ENCODE data around the gene TMEM229A. TPM values are rescaled to one million over a fixed set of nuclear protein-coding genes. Genes with fewer than 3 reads are reported as not detected.

Gene TMEM229A
- total RNA-seq, 1 experiment from 2014 or later: 0.74 TPM

DNA sequence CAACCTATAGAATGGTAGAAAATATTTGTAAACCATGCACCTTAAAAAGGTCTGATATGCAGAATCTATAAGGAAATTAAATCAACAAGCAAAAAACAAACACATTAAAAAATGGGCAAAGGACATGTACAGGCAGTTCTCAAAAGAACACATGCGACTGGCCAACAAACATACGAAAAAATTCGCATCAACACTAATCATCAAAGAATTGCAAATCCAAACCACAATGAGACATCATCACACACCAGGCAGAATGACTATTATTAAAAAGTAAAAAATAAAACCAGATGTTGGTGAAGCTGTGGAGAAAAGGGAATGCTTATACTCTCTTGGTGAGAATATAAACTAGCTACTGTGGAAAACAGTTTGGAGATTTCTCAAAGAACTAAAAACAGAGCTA, 33.2 kb downstream of the TMEM229A start:
- POLR2A ChIA-PET: no interaction called here
- no peak for ATAC-seq
- H3K27ac Mint-ChIP-seq: no peak overlapping the region
- peaks cover 20% of the 10 kb centered on the region for H3K9me3 Mint-ChIP-seq
- no peaks in the 10 kb centered on the region for H3K27me3 Mint-ChIP-seq (ENCODE audit: low read depth)
- H3K4me1 Mint-ChIP-seq: peaks cover 11% of the 10 kb centered on the region
- TF ChIP-seq, protein P1, sequence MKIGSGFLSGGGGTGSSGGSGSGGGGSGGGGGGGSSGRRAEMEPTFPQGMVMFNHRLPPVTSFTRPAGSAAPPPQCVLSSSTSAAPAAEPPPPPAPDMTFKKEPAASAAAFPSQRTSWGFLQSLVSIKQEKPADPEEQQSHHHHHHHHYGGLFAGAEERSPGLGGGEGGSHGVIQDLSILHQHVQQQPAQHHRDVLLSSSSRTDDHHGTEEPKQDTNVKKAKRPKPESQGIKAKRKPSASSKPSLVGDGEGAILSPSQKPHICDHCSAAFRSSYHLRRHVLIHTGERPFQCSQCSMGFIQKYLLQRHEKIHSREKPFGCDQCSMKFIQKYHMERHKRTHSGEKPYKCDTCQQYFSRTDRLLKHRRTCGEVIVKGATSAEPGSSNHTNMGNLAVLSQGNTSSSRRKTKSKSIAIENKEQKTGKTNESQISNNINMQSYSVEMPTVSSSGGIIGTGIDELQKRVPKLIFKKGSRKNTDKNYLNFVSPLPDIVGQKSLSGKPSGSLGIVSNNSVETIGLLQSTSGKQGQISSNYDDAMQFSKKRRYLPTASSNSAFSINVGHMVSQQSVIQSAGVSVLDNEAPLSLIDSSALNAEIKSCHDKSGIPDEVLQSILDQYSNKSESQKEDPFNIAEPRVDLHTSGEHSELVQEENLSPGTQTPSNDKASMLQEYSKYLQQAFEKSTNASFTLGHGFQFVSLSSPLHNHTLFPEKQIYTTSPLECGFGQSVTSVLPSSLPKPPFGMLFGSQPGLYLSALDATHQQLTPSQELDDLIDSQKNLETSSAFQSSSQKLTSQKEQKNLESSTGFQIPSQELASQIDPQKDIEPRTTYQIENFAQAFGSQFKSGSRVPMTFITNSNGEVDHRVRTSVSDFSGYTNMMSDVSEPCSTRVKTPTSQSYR (CRISPR knock-in tag; IDR thresholded peaks at IDR 0.05): no peak
- TF ChIP-seq TEAD4 (CRISPR knock-in tag; IDR thresholded peaks at IDR 0.05): no peak
- TF ChIP-seq, protein P2, sequence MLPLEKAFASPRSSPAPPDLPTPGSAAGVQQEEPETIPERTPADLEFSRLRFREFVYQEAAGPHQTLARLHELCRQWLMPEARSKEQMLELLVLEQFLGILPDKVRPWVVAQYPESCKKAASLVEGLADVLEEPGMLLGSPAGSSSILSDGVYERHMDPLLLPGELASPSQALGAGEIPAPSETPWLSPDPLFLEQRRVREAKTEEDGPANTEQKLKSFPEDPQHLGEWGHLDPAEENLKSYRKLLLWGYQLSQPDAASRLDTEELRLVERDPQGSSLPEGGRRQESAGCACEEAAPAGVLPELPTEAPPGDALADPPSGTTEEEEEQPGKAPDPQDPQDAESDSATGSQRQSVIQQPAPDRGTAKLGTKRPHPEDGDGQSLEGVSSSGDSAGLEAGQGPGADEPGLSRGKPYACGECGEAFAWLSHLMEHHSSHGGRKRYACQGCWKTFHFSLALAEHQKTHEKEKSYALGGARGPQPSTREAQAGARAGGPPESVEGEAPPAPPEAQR (CRISPR knock-in tag; IDR thresholded peaks at IDR 0.05): no peak
- TF ChIP-seq, protein P3, sequence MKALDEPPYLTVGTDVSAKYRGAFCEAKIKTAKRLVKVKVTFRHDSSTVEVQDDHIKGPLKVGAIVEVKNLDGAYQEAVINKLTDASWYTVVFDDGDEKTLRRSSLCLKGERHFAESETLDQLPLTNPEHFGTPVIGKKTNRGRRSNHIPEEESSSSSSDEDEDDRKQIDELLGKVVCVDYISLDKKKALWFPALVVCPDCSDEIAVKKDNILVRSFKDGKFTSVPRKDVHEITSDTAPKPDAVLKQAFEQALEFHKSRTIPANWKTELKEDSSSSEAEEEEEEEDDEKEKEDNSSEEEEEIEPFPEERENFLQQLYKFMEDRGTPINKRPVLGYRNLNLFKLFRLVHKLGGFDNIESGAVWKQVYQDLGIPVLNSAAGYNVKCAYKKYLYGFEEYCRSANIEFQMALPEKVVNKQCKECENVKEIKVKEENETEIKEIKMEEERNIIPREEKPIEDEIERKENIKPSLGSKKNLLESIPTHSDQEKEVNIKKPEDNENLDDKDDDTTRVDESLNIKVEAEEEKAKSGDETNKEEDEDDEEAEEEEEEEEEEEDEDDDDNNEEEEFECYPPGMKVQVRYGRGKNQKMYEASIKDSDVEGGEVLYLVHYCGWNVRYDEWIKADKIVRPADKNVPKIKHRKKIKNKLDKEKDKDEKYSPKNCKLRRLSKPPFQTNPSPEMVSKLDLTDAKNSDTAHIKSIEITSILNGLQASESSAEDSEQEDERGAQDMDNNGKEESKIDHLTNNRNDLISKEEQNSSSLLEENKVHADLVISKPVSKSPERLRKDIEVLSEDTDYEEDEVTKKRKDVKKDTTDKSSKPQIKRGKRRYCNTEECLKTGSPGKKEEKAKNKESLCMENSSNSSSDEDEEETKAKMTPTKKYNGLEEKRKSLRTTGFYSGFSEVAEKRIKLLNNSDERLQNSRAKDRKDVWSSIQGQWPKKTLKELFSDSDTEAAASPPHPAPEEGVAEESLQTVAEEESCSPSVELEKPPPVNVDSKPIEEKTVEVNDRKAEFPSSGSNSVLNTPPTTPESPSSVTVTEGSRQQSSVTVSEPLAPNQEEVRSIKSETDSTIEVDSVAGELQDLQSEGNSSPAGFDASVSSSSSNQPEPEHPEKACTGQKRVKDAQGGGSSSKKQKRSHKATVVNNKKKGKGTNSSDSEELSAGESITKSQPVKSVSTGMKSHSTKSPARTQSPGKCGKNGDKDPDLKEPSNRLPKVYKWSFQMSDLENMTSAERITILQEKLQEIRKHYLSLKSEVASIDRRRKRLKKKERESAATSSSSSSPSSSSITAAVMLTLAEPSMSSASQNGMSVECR (CRISPR knock-in tag; IDR thresholded peaks at IDR 0.05; ENCODE audit: borderline replicate concordance): no peak
- TF ChIP-seq, protein P4, sequence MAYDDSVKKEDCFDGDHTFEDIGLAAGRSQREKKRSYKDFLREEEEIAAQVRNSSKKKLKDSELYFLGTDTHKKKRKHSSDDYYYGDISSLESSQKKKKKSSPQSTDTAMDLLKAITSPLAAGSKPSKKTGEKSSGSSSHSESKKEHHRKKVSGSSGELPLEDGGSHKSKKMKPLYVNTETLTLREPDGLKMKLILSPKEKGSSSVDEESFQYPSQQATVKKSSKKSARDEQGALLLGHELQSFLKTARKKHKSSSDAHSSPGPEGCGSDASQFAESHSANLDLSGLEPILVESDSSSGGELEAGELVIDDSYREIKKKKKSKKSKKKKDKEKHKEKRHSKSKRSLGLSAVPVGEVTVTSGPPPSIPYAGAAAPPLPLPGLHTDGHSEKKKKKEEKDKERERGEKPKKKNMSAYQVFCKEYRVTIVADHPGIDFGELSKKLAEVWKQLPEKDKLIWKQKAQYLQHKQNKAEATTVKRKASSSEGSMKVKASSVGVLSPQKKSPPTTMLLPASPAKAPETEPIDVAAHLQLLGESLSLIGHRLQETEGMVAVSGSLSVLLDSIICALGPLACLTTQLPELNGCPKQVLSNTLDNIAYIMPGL (CRISPR knock-in tag; IDR thresholded peaks at IDR 0.05): no peak
- no peak for TF ChIP-seq SP1 (CRISPR knock-in tag; conservative IDR thresholded peaks at IDR 0.05)
- TF ChIP-seq, protein P5, sequence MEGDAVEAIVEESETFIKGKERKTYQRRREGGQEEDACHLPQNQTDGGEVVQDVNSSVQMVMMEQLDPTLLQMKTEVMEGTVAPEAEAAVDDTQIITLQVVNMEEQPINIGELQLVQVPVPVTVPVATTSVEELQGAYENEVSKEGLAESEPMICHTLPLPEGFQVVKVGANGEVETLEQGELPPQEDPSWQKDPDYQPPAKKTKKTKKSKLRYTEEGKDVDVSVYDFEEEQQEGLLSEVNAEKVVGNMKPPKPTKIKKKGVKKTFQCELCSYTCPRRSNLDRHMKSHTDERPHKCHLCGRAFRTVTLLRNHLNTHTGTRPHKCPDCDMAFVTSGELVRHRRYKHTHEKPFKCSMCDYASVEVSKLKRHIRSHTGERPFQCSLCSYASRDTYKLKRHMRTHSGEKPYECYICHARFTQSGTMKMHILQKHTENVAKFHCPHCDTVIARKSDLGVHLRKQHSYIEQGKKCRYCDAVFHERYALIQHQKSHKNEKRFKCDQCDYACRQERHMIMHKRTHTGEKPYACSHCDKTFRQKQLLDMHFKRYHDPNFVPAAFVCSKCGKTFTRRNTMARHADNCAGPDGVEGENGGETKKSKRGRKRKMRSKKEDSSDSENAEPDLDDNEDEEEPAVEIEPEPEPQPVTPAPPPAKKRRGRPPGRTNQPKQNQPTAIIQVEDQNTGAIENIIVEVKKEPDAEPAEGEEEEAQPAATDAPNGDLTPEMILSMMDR (IDR thresholded peaks at IDR 0.05): no peak
- TF ChIP-seq SOX15 (CRISPR knock-in tag; IDR thresholded peaks at IDR 0.05): no peak
- TF ChIP-seq, protein P6, sequence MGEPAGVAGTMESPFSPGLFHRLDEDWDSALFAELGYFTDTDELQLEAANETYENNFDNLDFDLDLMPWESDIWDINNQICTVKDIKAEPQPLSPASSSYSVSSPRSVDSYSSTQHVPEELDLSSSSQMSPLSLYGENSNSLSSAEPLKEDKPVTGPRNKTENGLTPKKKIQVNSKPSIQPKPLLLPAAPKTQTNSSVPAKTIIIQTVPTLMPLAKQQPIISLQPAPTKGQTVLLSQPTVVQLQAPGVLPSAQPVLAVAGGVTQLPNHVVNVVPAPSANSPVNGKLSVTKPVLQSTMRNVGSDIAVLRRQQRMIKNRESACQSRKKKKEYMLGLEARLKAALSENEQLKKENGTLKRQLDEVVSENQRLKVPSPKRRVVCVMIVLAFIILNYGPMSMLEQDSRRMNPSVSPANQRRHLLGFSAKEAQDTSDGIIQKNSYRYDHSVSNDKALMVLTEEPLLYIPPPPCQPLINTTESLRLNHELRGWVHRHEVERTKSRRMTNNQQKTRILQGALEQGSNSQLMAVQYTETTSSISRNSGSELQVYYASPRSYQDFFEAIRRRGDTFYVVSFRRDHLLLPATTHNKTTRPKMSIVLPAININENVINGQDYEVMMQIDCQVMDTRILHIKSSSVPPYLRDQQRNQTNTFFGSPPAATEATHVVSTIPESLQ (CRISPR knock-in tag; IDR thresholded peaks at IDR 0.05): no peak
- TF ChIP-seq FOXP1 (CRISPR knock-in tag; IDR thresholded peaks at IDR 0.05; ENCODE audit: borderline replicate concordance): no peak
- TF ChIP-seq ESRRA (CRISPR knock-in tag; IDR thresholded peaks at IDR 0.05; ENCODE audit: borderline replicate concordance): no peak
- TF ChIP-seq ZBTB21 (CRISPR knock-in tag; IDR thresholded peaks at IDR 0.05; ENCODE audit: borderline replicate concordance): no peak
- TF ChIP-seq, protein P7, sequence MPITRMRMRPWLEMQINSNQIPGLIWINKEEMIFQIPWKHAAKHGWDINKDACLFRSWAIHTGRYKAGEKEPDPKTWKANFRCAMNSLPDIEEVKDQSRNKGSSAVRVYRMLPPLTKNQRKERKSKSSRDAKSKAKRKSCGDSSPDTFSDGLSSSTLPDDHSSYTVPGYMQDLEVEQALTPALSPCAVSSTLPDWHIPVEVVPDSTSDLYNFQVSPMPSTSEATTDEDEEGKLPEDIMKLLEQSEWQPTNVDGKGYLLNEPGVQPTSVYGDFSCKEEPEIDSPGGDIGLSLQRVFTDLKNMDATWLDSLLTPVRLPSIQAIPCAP (CRISPR knock-in tag; IDR thresholded peaks at IDR 0.05): no peak
- no peak for TF ChIP-seq ATF1 (CRISPR knock-in tag; IDR thresholded peaks at IDR 0.05)
- TF ChIP-seq RORB (CRISPR knock-in tag; IDR thresholded peaks at IDR 0.05): no peak
- TF ChIP-seq, protein P8, sequence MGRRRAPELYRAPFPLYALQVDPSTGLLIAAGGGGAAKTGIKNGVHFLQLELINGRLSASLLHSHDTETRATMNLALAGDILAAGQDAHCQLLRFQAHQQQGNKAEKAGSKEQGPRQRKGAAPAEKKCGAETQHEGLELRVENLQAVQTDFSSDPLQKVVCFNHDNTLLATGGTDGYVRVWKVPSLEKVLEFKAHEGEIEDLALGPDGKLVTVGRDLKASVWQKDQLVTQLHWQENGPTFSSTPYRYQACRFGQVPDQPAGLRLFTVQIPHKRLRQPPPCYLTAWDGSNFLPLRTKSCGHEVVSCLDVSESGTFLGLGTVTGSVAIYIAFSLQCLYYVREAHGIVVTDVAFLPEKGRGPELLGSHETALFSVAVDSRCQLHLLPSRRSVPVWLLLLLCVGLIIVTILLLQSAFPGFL (CRISPR knock-in tag; IDR thresholded peaks at IDR 0.05; ENCODE audit: borderline replicate concordance): no peak
- TF ChIP-seq NFYB (CRISPR knock-in tag; conservative IDR thresholded peaks at IDR 0.05; ENCODE audit: low read depth): no peak
- no peak for TF ChIP-seq KAT7 (CRISPR knock-in tag; IDR thresholded peaks at IDR 0.05; ENCODE audit: borderline replicate concordance)
- no peak for TF ChIP-seq JUN (CRISPR knock-in tag; IDR thresholded peaks at IDR 0.05)
- no peak for DNase-seq (ENCODE audit: low spot score)
- CTCF ChIA-PET: no interaction called here
- peaks cover 5% of the 10 kb centered on the region; the same call in 1 of the 2 replicates for H3K36me3 Mint-ChIP-seq
- no peak overlapping the region for H3K4me3 Mint-ChIP-seq

Data from WTC11 (cell line).